Embryonic facial prominence (tissue), 1 donor: ENCODE data around the gene SOWAHC.
"Not testable (repeated sequence)": the region's sequence is repeated elsewhere in the genome, so short reads cannot be mapped to it uniquely, and the experiment has no call there.

Experiments
- DNase-seq: peaks from one replicate; pipeline ENCODE4 v3.0.0-alpha.2; 2016; ENCODE audit errors: extremely low spot score

The SOWAHC gene

GRCh38 chr2:109615637-109616144 is 1.5 kb downstream of the SOWAHC start:
- no peak for DNase-seq

- no peak for DNase-seq
Measured at GRCh38 chr2:109616184-109616583, 2.0 kb downstream of the SOWAHC start.

- no peak for DNase-seq
Measured at GRCh38 chr2:109619032-109619615, 5.0 kb downstream of the SOWAHC start.

GRCh38 chr2:109623297-109623696 is 9.1 kb downstream of the SOWAHC start:
- no peak for DNase-seq

- DNase-seq, result no peak
Measured at GRCh38 chr2:109623923-109624322, 9.8 kb downstream of the SOWAHC start.

- no peak for DNase-seq
Measured at GRCh38 chr2:109624339-109624738, 10.2 kb downstream of the SOWAHC start.

- not testable (repeated sequence) for DNase-seq
Measured at GRCh38 chr2:109628321-109628720, 14.2 kb downstream of the SOWAHC start.

- DNase-seq, result no peak
Measured at GRCh38 chr2:109629867-109630266, 15.7 kb downstream of the SOWAHC start.

- DNase-seq, result no peak
Measured at GRCh38 chr2:109630441-109631430, 16.6 kb downstream of the SOWAHC start.

- DNase-seq, result no peak
Measured at GRCh38 chr2:109631741-109632140, 17.6 kb downstream of the SOWAHC start.

GRCh38 chr2:109632158-109632789 is 18.1 kb downstream of the SOWAHC start:
- no peak for DNase-seq

- no peak for DNase-seq
Measured at GRCh38 chr2:109633284-109633961, 19.3 kb downstream of the SOWAHC start.

GRCh38 chr2:109635426-109636304 is 21.5 kb downstream of the SOWAHC start:
- no peak for DNase-seq

- no peak for DNase-seq
Measured at GRCh38 chr2:109636317-109636716, 22.2 kb downstream of the SOWAHC start.

- no peak for DNase-seq
Measured at GRCh38 chr2:109637749-109638570, 23.8 kb downstream of the SOWAHC start.

GRCh38 chr2:109638795-109639194 is 24.6 kb downstream of the SOWAHC start:
- DNase-seq, result no peak

- DNase-seq, result not testable (repeated sequence)
Measured at GRCh38 chr2:109640000-109640399, 25.8 kb downstream of the SOWAHC start.

GRCh38 chr2:109644571-109645275 is 30.6 kb downstream of the SOWAHC start:
- DNase-seq, result no peak
